OCI-LY3 (cell line): ENCODE results near the gene FKBP5.

Experiments
- H2AFZ ChIP-seq: fragments of 200-600, 300-600 bp; shearing (Covaris generic); 2 replicates; pipeline ENCODE4 v1.6.0; 2014; ENCODE audit warnings: antibody characterized with exemption, low read depth, low read length
- H3K27ac ChIP-seq: fragments of 200-600, 300-600 bp; sonication (generic); 2 replicates; pipeline ENCODE4 v1.5.1; 2014; ENCODE audit warnings: mild to moderate bottlenecking, low read length, moderate library complexity, mixed read lengths
- H3K27me3 ChIP-seq: fragments of 200-600, 300-600 bp; sonication (generic); 2 replicates; pipeline ENCODE4 v1.6.1; 2014; ENCODE audit warnings: low read depth, low read length, mixed read lengths
- H3K36me3 ChIP-seq: fragments of 200-600, 300-600 bp; sonication (generic); replicated peaks from 2 replicates; pipeline ENCODE3; 2014; ENCODE audit warnings: low read depth, low read length, mixed read lengths
- H3K4me1 ChIP-seq: fragments of 300-600, 200-600 bp; sonication (generic); 2 replicates; pipeline ENCODE4 v1.6.1; 2014; ENCODE audit warnings: low read length, mixed read lengths
- H3K4me2 ChIP-seq: fragments of 200-600, 300-600 bp; sonication (generic); 2 replicates; pipeline ENCODE4 v1.6.1; 2014; ENCODE audit warnings: low read length, mixed read lengths
- H3K4me3 ChIP-seq: fragments of 300-600, 200-600 bp; sonication (generic); 2 replicates; pipeline ENCODE4 v1.5.1; 2014; ENCODE audit warnings: antibody characterized with exemption, mild to moderate bottlenecking, low read length, moderate library complexity
- H3K79me2 ChIP-seq: fragments of 300-600, 200-600 bp; shearing (Covaris generic); 2 replicates; pipeline ENCODE4 v1.6.1; 2014; ENCODE audit warnings: mild to moderate bottlenecking, low read length, mixed read lengths
- H3K9ac ChIP-seq: fragments of 300-600, 200-600 bp; shearing (Covaris generic); 2 replicates; pipeline ENCODE4 v1.6.0; 2014; ENCODE audit warnings: mild to moderate bottlenecking, low read length, moderate library complexity
- H3K9me3 ChIP-seq: fragments of 200-600, 300-600 bp; shearing (Covaris generic); 2 replicates; pipeline ENCODE4 v1.6.1; 2014; ENCODE audit warnings: low read length, mixed read lengths; ENCODE audit not compliant: insufficient read depth
- H4K20me1 ChIP-seq: fragments of 200-600, 300-600 bp; sonication (generic); 2 replicates; pipeline ENCODE4 v1.6.1; 2016; ENCODE audit warnings: low read length, mixed read lengths; ENCODE audit not compliant: insufficient read depth
- CTCF ChIP-seq: fragments of 200-600, 300-600 bp; sonication (generic); IDR thresholded peaks from 2 replicates; pipeline ENCODE4 v1.5.1; 2014; ENCODE audit warnings: antibody characterized with exemption, low read length, low read depth
- EZH2phosphoT487 ChIP-seq: fragments of 200-600 bp; shearing (Covaris generic); IDR thresholded peaks from 2 replicates; pipeline ENCODE4 v1.6.1; 2018; ENCODE audit warnings: antibody characterized with exemption, mixed run types, low read depth

The FKBP5 gene

GRCh38 chr6:35587167-35587566 lies 101.5 kb downstream of the FKBP5 start:
- Histone ChIP-seq H3K4me3 (no peak overlapping the region), H3K27ac (no peak overlapping the region), H3K79me2 (no peaks in the 10 kb centered on the region), H2AFZ (no peak overlapping the region), H3K4me1 (peaks cover 13% of the 10 kb centered on the region), H3K4me2 (no peak overlapping the region), H3K27me3 (no peaks in the 10 kb centered on the region), H3K9ac (no peak overlapping the region), H4K20me1 (no peaks in the 10 kb centered on the region), H3K9me3 (no peaks in the 10 kb centered on the region), H3K36me3 (peaks cover 35% of the 10 kb centered on the region)
- no peak for TF ChIP-seq CTCF

- H3K9ac ChIP-seq = no peak overlapping the region
- H3K27me3 ChIP-seq = no peaks in the 10 kb centered on the region
- no peak overlapping the region for H2AFZ ChIP-seq
- no peaks in the 10 kb centered on the region for H4K20me1 ChIP-seq
- 0 out of 2 replicates have a peak overlapping the region, but pooled peaks have one; percentile 6 for H3K27ac ChIP-seq
- H3K4me2 ChIP-seq = no peak overlapping the region
- no peaks in the 10 kb centered on the region for H3K9me3 ChIP-seq
- peaks cover 13% of the 10 kb centered on the region for H3K4me1 ChIP-seq
- H3K4me3 ChIP-seq = no peak overlapping the region
- H3K36me3 ChIP-seq = peaks cover 40% of the 10 kb centered on the region
- H3K79me2 ChIP-seq = no peaks in the 10 kb centered on the region
- TF ChIP-seq EZH2phosphoT487 (no peak), CTCF (no peak)
These were observed 102.2 kb downstream of the FKBP5 start for GRCh38 chr6:35586542-35586941.

- Histone ChIP-seq H3K4me2 (no peak overlapping the region), H4K20me1 (no peaks in the 10 kb centered on the region), H3K27me3 (no peaks in the 10 kb centered on the region), H3K4me3 (no peak overlapping the region), H2AFZ (no peak overlapping the region), H3K4me1 (peaks cover 13% of the 10 kb centered on the region), H3K27ac (no peak overlapping the region), H3K79me2 (no peaks in the 10 kb centered on the region), H3K9ac (no peak overlapping the region), H3K36me3 (peaks cover 37% of the 10 kb centered on the region), H3K9me3 (no peaks in the 10 kb centered on the region)
- TF ChIP-seq EZH2phosphoT487 (no peak), CTCF (no peak)
These were observed 103.1 kb downstream of the FKBP5 start for GRCh38 chr6:35585658-35586057.

- Histone ChIP-seq H3K79me2 (no peaks in the 10 kb centered on the region), H3K36me3 (peaks cover 38% of the 10 kb centered on the region), H2AFZ (no peak overlapping the region), H3K27ac (peak overlapping the region; percentile 11; the same call in 1 of the 2 replicates), H3K4me2 (no peak overlapping the region), H3K9ac (no peak overlapping the region), H3K27me3 (no peaks in the 10 kb centered on the region), H4K20me1 (no peaks in the 10 kb centered on the region), H3K4me1 (peaks cover 13% of the 10 kb centered on the region), H3K4me3 (no peak overlapping the region), H3K9me3 (no peaks in the 10 kb centered on the region)
- TF ChIP-seq CTCF (peak; percentile 89), EZH2phosphoT487 (no peak)
These were observed 104.6 kb downstream of the FKBP5 start for GRCh38 chr6:35583893-35584688.
